C4-2B (cell line): ENCODE results near the gene MLXIP.
"Not testable (repeated sequence)": the region's sequence is repeated elsewhere in the genome, so short reads cannot be mapped to it uniquely, and the experiment has no call there.

Experiments
- H3K27ac ChIP-seq: fragments of 450-650 bp; 2 replicates; pipeline ENCODE4 v1.5.1; 2017
- CTCF ChIP-seq: fragments of 450-650 bp; conservative IDR thresholded peaks from 2 replicates; pipeline ENCODE4 v1.5.1; 2017; ENCODE audit warnings: mild to moderate bottlenecking
- ZFX ChIP-seq: fragments of 450-650 bp; IDR thresholded peaks from 2 replicates; pipeline ENCODE4 v1.6.1; 2017

Gene MLXIP

DNA sequence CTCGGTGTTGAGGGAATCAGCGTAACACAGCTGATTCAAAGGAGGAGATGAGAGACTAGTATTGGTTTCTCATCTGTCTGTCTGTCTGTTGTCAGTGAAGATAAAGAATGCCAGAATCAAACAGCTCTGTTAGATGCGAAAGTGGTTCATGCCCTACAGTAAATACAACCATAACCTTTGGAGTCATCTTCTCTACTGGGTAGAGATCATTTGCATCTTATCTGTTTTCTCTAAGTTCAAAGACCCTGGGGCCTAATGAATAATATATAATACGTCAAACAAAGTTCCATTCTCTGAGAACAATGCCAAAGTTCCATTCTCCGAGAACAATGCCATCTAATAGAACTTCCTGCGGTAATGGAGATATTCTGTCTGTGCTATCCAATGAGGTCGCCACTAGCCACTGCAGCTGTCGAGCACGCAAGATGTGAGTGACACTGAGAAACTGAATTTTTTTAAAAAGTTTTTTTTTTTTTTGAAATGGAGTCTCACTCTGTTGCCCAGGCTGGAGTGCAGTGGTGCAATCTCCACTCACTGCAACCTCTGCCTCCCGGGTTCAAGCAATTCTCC is 88.9 kb downstream of the MLXIP start:
- TF ChIP-seq CTCF (no peak), ZFX (no peak)
- H3K27ac ChIP-seq: no peak overlapping the region

GRCh38 chr12:122168492-122168891 is 89.9 kb downstream of the MLXIP start:
- TF ChIP-seq ZFX (no peak), CTCF (no peak)
- no peak overlapping the region for H3K27ac ChIP-seq

- TF ChIP-seq ZFX: no peak
- no peak for TF ChIP-seq CTCF
- H3K27ac ChIP-seq: no peak overlapping the region
These were observed 92.8 kb downstream of the MLXIP start for GRCh38 chr12:122171399-122171798.

DNA sequence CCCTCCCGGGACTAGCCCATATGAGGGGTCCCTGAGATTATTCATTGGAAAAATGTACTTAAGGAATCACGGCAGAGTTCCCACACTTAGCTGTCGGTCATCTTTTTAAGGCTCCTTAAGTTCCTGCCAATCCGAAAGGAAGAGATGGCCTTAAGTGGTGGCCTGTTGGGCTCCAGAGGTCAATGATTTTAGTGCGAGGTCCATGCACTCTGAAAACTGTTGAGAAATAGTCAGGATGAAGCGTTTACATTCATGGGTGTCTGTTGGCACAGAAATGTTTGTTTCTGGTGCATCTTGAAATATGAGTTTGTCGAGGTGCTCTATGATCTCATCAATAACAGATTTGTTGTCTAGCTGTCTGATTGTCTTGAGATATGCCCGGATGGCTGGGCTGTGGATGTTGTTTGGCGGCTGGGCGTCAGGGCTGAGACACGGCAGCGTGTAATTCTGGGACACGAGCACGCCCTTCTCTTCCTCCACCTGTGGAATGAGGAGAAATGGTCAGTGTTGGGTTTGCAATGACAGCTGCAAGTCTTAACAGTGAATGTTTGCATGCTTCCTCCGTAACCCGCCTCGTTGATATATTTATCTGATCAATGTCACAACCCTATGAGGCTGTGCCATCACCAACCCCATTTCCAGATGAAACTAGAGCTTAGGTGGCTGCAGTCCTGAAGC is 93.8 kb downstream of the MLXIP start:
- TF ChIP-seq CTCF: no peak
- no peak overlapping the region for H3K27ac ChIP-seq

- no peak for TF ChIP-seq CTCF
- no peak for TF ChIP-seq ZFX
- H3K27ac ChIP-seq: no peak within 1 kb of the TSS
These were observed 95.7 kb downstream of the MLXIP start, which contains the start of gene IL31 for GRCh38 chr12:122174155-122174845. Gene IL31 (minus strand): TSS chr12:122174221. CDS start chr12:122174172, 49 bp downstream.

GRCh38 chr12:122176473-122176872 is 97.9 kb downstream of the MLXIP start:
- not testable (repeated sequence) for H3K27ac ChIP-seq

- H3K27ac ChIP-seq: no peak within 1 kb of the TSS
- TF ChIP-seq ZFX: no peak
- TF ChIP-seq CTCF: no peak
These were observed 104.5 kb downstream of the MLXIP start, which contains the start of gene LRRC43 for GRCh38 chr12:122182887-122183587. Gene LRRC43 (plus strand): TSS chr12:122183123. CDS start chr12:122183145, 22 bp downstream.
